Hepatocyte (in vitro differentiated cells): ENCODE data around the gene TENT5C. TPM values are rescaled to one million over a fixed set of nuclear protein-coding genes. Genes with fewer than 3 reads are reported as not detected.

Experiments
- DNase-seq: peaks from one replicate; pipeline ENCODE4 v3.0.0-alpha.2; 2016; ENCODE audit warnings: low spot score
- H2AFZ ChIP-seq: fragments of 200-600 bp; sonication (generic); 2 replicates; pipeline ENCODE4 v1.6.0; 2016; ENCODE audit warnings: antibody characterized with exemption, mild to moderate bottlenecking
- H3K27ac ChIP-seq: fragments of 200-600 bp; sonication (generic); 2 replicates; pipeline ENCODE4 v1.5.1; 2016; ENCODE audit warnings: mild to moderate bottlenecking
- H3K27me3 ChIP-seq: fragments of 200-600 bp; sonication (generic); 2 replicates; pipeline ENCODE4 v1.6.1; 2016
- H3K36me3 ChIP-seq: fragments of 200-600 bp; sonication (generic); replicated peaks from 2 replicates; pipeline ENCODE4 v1.5.1; 2016; ENCODE audit warnings: low read depth; ENCODE audit not compliant: insufficient read depth
- H3K4me1 ChIP-seq: fragments of 200-600 bp; sonication (generic); 2 replicates; pipeline ENCODE4 v1.5.1; 2016; ENCODE audit warnings: mild to moderate bottlenecking, moderate library complexity; ENCODE audit not compliant: insufficient read depth
- H3K4me2 ChIP-seq: fragments of 200-600 bp; sonication (generic); 2 replicates; pipeline ENCODE4 v1.6.0; 2016
- H3K4me3 ChIP-seq: fragments of 200-600 bp; sonication (generic); 2 replicates; pipeline ENCODE4 v1.5.1; 2016; ENCODE audit warnings: mild to moderate bottlenecking
- H3K79me2 ChIP-seq: fragments of 200-600 bp; sonication (generic); 2 replicates; pipeline ENCODE4 v1.6.0; 2017; ENCODE audit warnings: mild to moderate bottlenecking
- H3K9me2 ChIP-seq: fragments of 200-600 bp; sonication (generic); replicated peaks from 2 replicates; pipeline ENCODE4 v1.6.0; 2017; ENCODE audit warnings: mild to moderate bottlenecking; ENCODE audit not compliant: insufficient read depth
- H3K9me3 ChIP-seq: fragments of 200-600 bp; sonication (generic); 2 replicates; pipeline ENCODE4 v1.5.1; 2016; ENCODE audit warnings: low read depth, mild to moderate bottlenecking
- H4K20me1 ChIP-seq: fragments of 200-600 bp; sonication (generic); 2 replicates; pipeline ENCODE4 v1.6.0; 2016; ENCODE audit warnings: mild to moderate bottlenecking; ENCODE audit not compliant: insufficient read depth, poor library complexity, severe bottlenecking
- EZH2 ChIP-seq: fragments of 200-600 bp; sonication (generic); IDR thresholded peaks from 2 replicates; pipeline ENCODE4 v1.6.1; 2016; ENCODE audit warnings: antibody characterized with exemption, mild to moderate bottlenecking, borderline replicate concordance
- EZH2phosphoT487 ChIP-seq: fragments of 200-600 bp; sonication (generic); IDR thresholded peaks from one replicate; pipeline ENCODE4 v1.6.1; 2018; ENCODE audit warnings: antibody characterized with exemption, mild to moderate bottlenecking, low read depth, moderate library complexity; ENCODE audit not compliant: unreplicated experiment, severe bottlenecking
- WGBS: methylation state at CpG from one replicate; pipeline ENCODE4 v1.1.6; 2016; ENCODE audit warnings: low lambda C conversion rate; ENCODE audit errors: missing lambda C conversion rate; 5-methylcytosine and 5-hydroxymethylcytosine counted together
- polyA plus RNA-seq: library from polyadenylated mRNA; unstranded; fragments of >200 nt; fragmentation: Nextera tagmentation; extraction: Ambion mirVana; gene quantifications from 2 replicates; pipeline ENCODE4 v1.2.1, GENCODE V29; 2016
- total RNA-seq: library from RNA; depleted of rRNA; stranded (reverse); fragments of >200 nt; gene quantifications from 2 replicates; pipeline ENCODE4 v1.2.3, GENCODE V29; 2014
- TF ChIP-seq, protein P1 (sequence below): fragments of 200-600 bp; sonication (generic); IDR thresholded peaks from 2 replicates; pipeline ENCODE4 v1.5.1; 2016; ENCODE audit warnings: antibody characterized with exemption, mild to moderate bottlenecking; ENCODE audit not compliant: poor library complexity

Gene TENT5C
- total and polyA plus RNA-seq, 2 experiments from 2014 or later, result 2.5 to 4.1 TPM

DNA sequence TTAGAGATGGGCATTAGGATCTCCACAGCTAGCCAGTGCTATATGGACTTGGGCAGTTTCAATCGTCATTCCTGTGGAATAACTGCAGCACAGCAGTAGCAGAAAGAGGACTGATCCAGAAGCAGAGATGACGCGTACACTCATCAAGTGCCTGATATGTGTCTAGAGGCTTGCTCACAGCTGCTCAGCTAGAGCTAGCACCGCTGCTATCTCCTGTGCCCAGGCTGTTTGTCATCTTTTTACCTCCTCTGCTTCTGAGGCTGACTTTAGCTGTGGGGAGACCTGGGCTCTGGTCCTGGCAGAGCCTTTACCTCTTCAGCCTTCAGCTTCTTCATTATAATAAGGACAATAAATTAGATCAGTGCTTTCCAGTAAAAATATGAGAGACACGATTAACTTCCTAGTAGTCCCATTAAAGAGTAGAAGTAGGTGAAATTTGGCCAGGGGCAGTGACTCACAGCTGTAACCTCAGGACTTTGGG, 5.3 kb downstream of the TENT5C start:
- H3K27ac ChIP-seq, result no peak overlapping the region
- no peaks in the 10 kb centered on the region for H3K27me3 ChIP-seq
- H4K20me1 ChIP-seq, result no peaks in the 10 kb centered on the region
- 79% methylated on average over 5 of the region's 5 CpGs for WGBS
- no peak overlapping the region for H3K4me3 ChIP-seq
- TF ChIP-seq EZH2phosphoT487 (no peak), EZH2 (no peak)
- TF ChIP-seq, protein P1, sequence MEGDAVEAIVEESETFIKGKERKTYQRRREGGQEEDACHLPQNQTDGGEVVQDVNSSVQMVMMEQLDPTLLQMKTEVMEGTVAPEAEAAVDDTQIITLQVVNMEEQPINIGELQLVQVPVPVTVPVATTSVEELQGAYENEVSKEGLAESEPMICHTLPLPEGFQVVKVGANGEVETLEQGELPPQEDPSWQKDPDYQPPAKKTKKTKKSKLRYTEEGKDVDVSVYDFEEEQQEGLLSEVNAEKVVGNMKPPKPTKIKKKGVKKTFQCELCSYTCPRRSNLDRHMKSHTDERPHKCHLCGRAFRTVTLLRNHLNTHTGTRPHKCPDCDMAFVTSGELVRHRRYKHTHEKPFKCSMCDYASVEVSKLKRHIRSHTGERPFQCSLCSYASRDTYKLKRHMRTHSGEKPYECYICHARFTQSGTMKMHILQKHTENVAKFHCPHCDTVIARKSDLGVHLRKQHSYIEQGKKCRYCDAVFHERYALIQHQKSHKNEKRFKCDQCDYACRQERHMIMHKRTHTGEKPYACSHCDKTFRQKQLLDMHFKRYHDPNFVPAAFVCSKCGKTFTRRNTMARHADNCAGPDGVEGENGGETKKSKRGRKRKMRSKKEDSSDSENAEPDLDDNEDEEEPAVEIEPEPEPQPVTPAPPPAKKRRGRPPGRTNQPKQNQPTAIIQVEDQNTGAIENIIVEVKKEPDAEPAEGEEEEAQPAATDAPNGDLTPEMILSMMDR, result no peak
- H3K4me1 ChIP-seq, result peaks cover 28% of the 10 kb centered on the region
- H3K9me2 ChIP-seq, result no peaks in the 10 kb centered on the region
- H2AFZ ChIP-seq, result no peak overlapping the region
- no peaks in the 10 kb centered on the region for H3K36me3 ChIP-seq
- peaks cover 49% of the 10 kb centered on the region for H3K79me2 ChIP-seq
- no peaks in the 10 kb centered on the region for H3K9me3 ChIP-seq
- DNase-seq, result no peak
- H3K4me2 ChIP-seq, result no peak overlapping the region

DNA sequence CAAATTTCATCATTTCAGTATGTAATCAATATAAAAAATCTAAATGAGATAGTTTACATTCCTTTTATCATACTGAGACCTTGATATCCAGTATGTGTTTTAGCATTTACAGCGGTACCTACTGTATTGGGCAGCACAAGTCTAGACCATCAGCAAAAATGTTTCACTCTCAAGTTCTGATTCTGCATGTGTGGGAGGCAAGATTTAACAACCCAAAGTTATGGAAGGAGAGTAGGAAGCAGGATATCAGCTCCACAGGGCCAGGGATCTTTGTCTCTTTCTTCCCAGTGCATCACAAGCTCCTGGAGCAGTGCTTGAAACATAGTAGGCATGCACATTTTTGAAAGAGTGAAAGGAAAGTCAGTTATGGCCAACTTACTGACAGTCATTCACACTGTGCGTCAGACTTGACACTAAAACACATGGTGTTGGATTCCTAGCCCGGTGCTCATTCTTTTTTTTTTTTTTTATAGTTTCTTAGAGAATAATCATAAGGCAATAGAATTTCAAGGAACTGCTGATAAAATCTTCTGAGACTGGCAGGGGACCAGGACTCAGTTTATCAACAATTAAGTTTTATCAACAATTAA, 6.1 kb downstream of the TENT5C start:
- 70% methylated on average over 3 of the region's 3 CpGs for WGBS
- Histone ChIP-seq H3K4me2 (peak overlapping the region; percentile 55), H3K27ac (peak overlapping the region; percentile 59), H3K79me2 (peaks cover 57% of the 10 kb centered on the region), H2AFZ (no peak overlapping the region), H3K4me1 (peaks cover 28% of the 10 kb centered on the region), H3K36me3 (no peaks in the 10 kb centered on the region), H3K27me3 (no peaks in the 10 kb centered on the region), H3K9me3 (no peaks in the 10 kb centered on the region), H3K9me2 (no peaks in the 10 kb centered on the region), H3K4me3 (no peak overlapping the region), H4K20me1 (no peaks in the 10 kb centered on the region)
- TF ChIP-seq EZH2phosphoT487 (no peak), EZH2 (no peak)
- TF ChIP-seq, protein P1, result no peak
- no peak for DNase-seq

DNA sequence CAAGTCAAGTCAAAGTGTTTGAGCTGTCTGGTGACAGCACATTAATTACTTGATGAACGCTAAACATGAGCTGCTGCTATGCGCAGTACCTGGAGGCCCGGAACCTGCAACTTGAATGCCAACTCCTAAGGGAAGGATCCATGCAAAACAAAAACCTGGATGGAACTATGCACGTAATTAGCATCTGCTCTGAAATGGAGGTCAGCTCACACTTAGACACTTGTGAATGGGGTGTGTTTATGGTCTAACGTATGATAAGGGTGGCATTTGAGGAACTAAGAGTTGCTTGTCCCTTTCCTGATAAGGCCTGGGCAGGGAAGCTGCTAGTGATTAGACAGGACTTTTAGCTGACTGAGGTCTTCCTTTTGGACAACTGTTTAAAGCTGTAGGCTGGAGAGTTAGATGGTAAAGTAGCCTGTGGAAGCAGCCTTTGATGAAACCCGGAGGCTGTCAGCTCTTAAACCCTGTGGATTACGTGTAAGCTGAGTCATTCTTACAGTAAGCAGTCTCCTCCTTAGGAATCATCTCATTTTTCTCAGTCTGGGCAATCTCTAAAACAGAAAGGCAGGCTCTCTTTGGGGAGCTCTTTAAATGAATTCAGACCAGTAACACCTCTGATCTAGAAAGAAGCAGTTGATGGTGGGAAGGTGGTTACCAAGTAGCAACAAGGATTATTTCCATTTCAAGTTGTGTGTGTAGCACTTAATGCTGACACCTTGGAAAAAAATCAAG, 6.8 kb downstream of the TENT5C start:
- no peak overlapping the region for H2AFZ ChIP-seq
- H3K36me3 ChIP-seq, result no peaks in the 10 kb centered on the region
- H3K9me3 ChIP-seq, result no peaks in the 10 kb centered on the region
- peak overlapping the region; percentile 55 for H3K4me2 ChIP-seq
- H3K4me3 ChIP-seq, result no peak overlapping the region
- H3K9me2 ChIP-seq, result no peaks in the 10 kb centered on the region
- H3K4me1 ChIP-seq, result peaks cover 21% of the 10 kb centered on the region
- DNase-seq, result peak; percentile 70
- peaks cover 64% of the 10 kb centered on the region for H3K79me2 ChIP-seq
- 32% methylated on average over 7 of the region's 7 CpGs for WGBS
- peak overlapping the region; percentile 59 for H3K27ac ChIP-seq
- no peak for TF ChIP-seq EZH2phosphoT487
- TF ChIP-seq, protein P1, result no peak
- TF ChIP-seq EZH2, result no peak
- H3K27me3 ChIP-seq, result no peaks in the 10 kb centered on the region
- no peaks in the 10 kb centered on the region for H4K20me1 ChIP-seq
